Tibial nerve (tissue), 4 donors: Measurements from ENCODE around the gene COL8A2. TPM values are rescaled to one million over a fixed set of nuclear protein-coding genes. Genes with fewer than 3 reads are reported as not detected.

Experiments
- DNase-seq, 2 donors: peaks; one replicate each; pipeline ENCODE4 v3.0.0-alpha.2; 2019; ENCODE audit warnings: low spot score in 2 of 2
- H3K27ac ChIP-seq, 4 donors: fragments of 200-600 bp; sonication (generic) in 3 of 4; one replicate each; pipeline ENCODE4 v1.5.1; 2017 to 2019; ENCODE audit warnings: mild to moderate bottlenecking in 1 of 4
- H3K27me3 ChIP-seq, 2 donors: fragments of 200-600 bp; sonication (generic) in 1 of 2; one replicate each; pipeline versions ENCODE4 v1.5.1 to v1.6.0; 2017 to 2019
- H3K36me3 ChIP-seq, 3 donors: fragments of 200-600 bp; sonication (generic); one replicate each; pipeline ENCODE4 v1.5.1; 2018 to 2019
- H3K4me1 ChIP-seq, 4 donors: fragments of 200-600 bp; sonication (generic) in 3 of 4; one replicate each; pipeline ENCODE4 v1.5.1; 2017 to 2019
- H3K4me3 ChIP-seq, 4 donors: fragments of 200-600 bp; sonication (generic) in 3 of 4; one replicate each; pipeline ENCODE4 v1.5.1; 2017 to 2019; ENCODE audit warnings: mild to moderate bottlenecking in 1 of 4, moderate library complexity in 1 of 4
- H3K9me3 ChIP-seq, 4 donors: fragments of 200-600 bp; sonication (generic) in 3 of 4; one replicate each; pipeline ENCODE4 v1.5.1; 2017 to 2019
- CTCF ChIP-seq, 5 experiments: fragments of 200-600 bp in 3 of 5; fragments of 450-650 bp in 2 of 5; sonication (generic) in 3 of 5; IDR thresholded peaks; one replicate each; pipeline ENCODE4 v1.5.1; 2016 to 2019; ENCODE audit warnings: antibody characterized with exemption in 5 of 5, mild to moderate bottlenecking in 3 of 5, moderate library complexity in 2 of 5
- EP300 ChIP-seq, 2 donors: sonication (generic); formaldehyde crosslinking; IDR thresholded peaks; one replicate each; pipeline ENCODE4 v1.6.1; 2017; ENCODE audit warnings: antibody characterized with exemption in 2 of 2, mild to moderate bottlenecking in 1 of 2
- POLR2A ChIP-seq, 2 donors: fragments of 450-650 bp; IDR thresholded peaks; one replicate each; pipeline ENCODE4 v1.6.1; 2017; ENCODE audit warnings: antibody characterized with exemption in 2 of 2, mild to moderate bottlenecking in 2 of 2, moderate library complexity in 2 of 2
- WGBS, 2 donors: methylation state at CpG; one replicate each; pipeline ENCODE4 v1.1.5; 2018; 5-methylcytosine and 5-hydroxymethylcytosine counted together
- total RNA-seq, 4 donors: library from RNA; depleted of rRNA; stranded (reverse); fragments of >200 nt; gene quantifications; one replicate each; pipeline ENCODE4 v1.1.0, GENCODE V29; 2016

The COL8A2 gene
- total RNA-seq, 4 donors from 2014 or later = 26.7 to 57.9 (median 50.2) TPM

GRCh38 chr1:36170643-36171412 is 45.8 kb upstream of the COL8A2 start:
- Histone ChIP-seq H3K4me3 (no peak overlapping the region), H3K4me1 (peaks cover 0 to 42% (median 5%) of the 10 kb centered on the region in 4 donors), H3K27ac (peak overlapping the region in 1 of 4 donors; percentile 34), H3K27me3 (no peaks in the 10 kb centered on the region), H3K9me3 (no peaks in the 10 kb centered on the region), H3K36me3 (peaks cover 0 to 70% (median 27%) of the 10 kb centered on the region in 3 donors)
- no peak for DNase-seq
- no peak for TF ChIP-seq POLR2A (IDR thresholded peaks at IDR 0.05)
- no peak for TF ChIP-seq EP300 (IDR thresholded peaks at IDR 0.05)
- TF ChIP-seq CTCF (IDR thresholded peaks at IDR 0.05) = no peak
- WGBS, 2 donors = 71 to 77% methylated on average over 10 of the region's 12 CpGs

DNA sequence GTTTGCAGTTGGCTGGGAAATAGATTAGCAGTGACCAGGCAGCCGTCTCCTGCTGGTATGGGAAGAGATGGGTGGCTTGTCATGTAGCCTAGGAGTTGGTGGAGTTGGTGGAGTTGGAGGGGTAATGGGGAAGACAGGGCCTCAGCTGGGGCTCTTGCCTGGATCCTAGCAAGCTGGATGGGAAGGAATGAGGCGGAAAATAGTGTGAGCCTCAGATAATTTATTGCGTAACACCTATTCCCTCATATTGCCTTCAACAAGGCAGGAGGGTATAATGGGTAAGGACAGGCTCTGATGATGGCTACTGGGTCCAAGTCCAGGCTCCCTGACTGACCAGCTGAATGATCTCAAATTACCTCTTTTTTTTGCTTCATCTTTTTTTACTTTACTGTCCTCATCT is 43.5 kb upstream of the COL8A2 start:
- Histone ChIP-seq H3K36me3 (peaks cover 0 to 47% (median 15%) of the 10 kb centered on the region in 3 donors), H3K9me3 (no peaks in the 10 kb centered on the region), H3K27me3 (no peaks in the 10 kb centered on the region), H3K27ac (no peak overlapping the region), H3K4me3 (no peak overlapping the region), H3K4me1 (peaks cover 0 to 32% (median 0%) of the 10 kb centered on the region in 4 donors)
- no peak for TF ChIP-seq EP300 (IDR thresholded peaks at IDR 0.05)
- TF ChIP-seq POLR2A (IDR thresholded peaks at IDR 0.05) = no peak
- TF ChIP-seq CTCF (IDR thresholded peaks at IDR 0.05) = no peak
- no peak for DNase-seq
- 87 to 96% methylated on average over 3 of the region's 3 CpGs for WGBS, 2 donors

- Histone ChIP-seq H3K4me1 (peaks cover 0 to 40% (median 1%) of the 10 kb centered on the region in 4 donors), H3K36me3 (peaks cover 0 to 34% (median 12%) of the 10 kb centered on the region in 3 donors), H3K4me3 (no peak overlapping the region), H3K9me3 (no peaks in the 10 kb centered on the region), H3K27me3 (no peaks in the 10 kb centered on the region), H3K27ac (peak overlapping the region in 2 of 4 donors; percentile 2 to 13)
- TF ChIP-seq CTCF (IDR thresholded peaks at IDR 0.05) (no peak), POLR2A (IDR thresholded peaks at IDR 0.05) (no peak), EP300 (IDR thresholded peaks at IDR 0.05) (no peak)
- 84% methylated on average over 15 of the region's 15 CpGs for WGBS, 2 donors
- no peak for DNase-seq
Measured at GRCh38 chr1:36166938-36167905, 42.2 kb upstream of the COL8A2 start.

DNA sequence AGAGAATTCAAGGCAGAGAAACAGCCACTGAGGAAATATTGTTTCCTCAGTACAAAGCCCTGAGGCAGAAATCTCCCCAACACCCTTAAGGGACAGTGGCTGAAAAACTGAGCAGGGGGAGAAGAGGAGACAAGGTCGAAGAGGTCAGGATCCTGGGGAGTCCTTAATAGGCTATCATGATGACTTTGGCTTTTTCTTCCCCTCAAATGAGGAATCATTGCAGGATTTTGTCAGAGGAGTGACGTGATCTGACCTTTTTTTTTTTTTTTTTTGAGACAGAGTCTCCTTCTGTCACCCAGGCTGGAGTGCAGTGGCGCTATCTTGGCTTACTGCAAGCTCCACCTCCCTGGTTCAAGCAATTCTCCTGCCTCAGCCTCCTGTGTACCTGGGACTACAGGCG is 41.1 kb upstream of the COL8A2 start:
- no peak for DNase-seq
- TF ChIP-seq POLR2A (IDR thresholded peaks at IDR 0.05) (no peak), EP300 (IDR thresholded peaks at IDR 0.05) (no peak), CTCF (IDR thresholded peaks at IDR 0.05) (no peak)
- Histone ChIP-seq H3K27ac (peak overlapping the region in 2 of 4 donors; percentile 21 to 26), H3K4me3 (no peak overlapping the region), H3K27me3 (no peaks in the 10 kb centered on the region), H3K4me1 (peaks cover 0 to 51% (median 12%) of the 10 kb centered on the region in 4 donors), H3K9me3 (no peaks in the 10 kb centered on the region), H3K36me3 (peaks cover 0 to 23% (median 4%) of the 10 kb centered on the region in 3 donors)
- WGBS, 2 donors = 54 to 63% methylated on average over 4 of the region's 4 CpGs
